ENCODE data around the gene CAMK4. TPM values are rescaled to one million over a fixed set of nuclear protein-coding genes. Genes with fewer than 3 reads are reported as not detected.
"Not testable (repeated sequence)": the region's sequence is repeated elsewhere in the genome, so short reads cannot be mapped to it uniquely, and the experiment has no call there.

The CAMK4 gene
- total RNA-seq, 1 donor from 2014 or later, result 1.2 TPM

- TF ChIP-seq, protein P1, sequence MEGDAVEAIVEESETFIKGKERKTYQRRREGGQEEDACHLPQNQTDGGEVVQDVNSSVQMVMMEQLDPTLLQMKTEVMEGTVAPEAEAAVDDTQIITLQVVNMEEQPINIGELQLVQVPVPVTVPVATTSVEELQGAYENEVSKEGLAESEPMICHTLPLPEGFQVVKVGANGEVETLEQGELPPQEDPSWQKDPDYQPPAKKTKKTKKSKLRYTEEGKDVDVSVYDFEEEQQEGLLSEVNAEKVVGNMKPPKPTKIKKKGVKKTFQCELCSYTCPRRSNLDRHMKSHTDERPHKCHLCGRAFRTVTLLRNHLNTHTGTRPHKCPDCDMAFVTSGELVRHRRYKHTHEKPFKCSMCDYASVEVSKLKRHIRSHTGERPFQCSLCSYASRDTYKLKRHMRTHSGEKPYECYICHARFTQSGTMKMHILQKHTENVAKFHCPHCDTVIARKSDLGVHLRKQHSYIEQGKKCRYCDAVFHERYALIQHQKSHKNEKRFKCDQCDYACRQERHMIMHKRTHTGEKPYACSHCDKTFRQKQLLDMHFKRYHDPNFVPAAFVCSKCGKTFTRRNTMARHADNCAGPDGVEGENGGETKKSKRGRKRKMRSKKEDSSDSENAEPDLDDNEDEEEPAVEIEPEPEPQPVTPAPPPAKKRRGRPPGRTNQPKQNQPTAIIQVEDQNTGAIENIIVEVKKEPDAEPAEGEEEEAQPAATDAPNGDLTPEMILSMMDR (IDR thresholded peaks at IDR 0.05), result no peak
- DNase-seq (ENCODE audit: extremely low spot score, unreplicated experiment), result no peak
- Mint-ChIP-seq H3K36me3 (ENCODE audit: unreplicated experiment) (no peaks in the 10 kb centered on the region), H3K27me3 (ENCODE audit: unreplicated experiment) (peaks cover 23% of the 10 kb centered on the region), H3K4me3 (ENCODE audit: unreplicated experiment) (no peak overlapping the region), H3K27ac (ENCODE audit: unreplicated experiment) (no peak overlapping the region), H3K4me1 (ENCODE audit: unreplicated experiment) (no peaks in the 10 kb centered on the region), H3K9me3 (ENCODE audit: unreplicated experiment) (no peaks in the 10 kb centered on the region)
These were observed 30.4 kb downstream of the CAMK4 start for GRCh38 chr5:111254613-111255012.

DNA sequence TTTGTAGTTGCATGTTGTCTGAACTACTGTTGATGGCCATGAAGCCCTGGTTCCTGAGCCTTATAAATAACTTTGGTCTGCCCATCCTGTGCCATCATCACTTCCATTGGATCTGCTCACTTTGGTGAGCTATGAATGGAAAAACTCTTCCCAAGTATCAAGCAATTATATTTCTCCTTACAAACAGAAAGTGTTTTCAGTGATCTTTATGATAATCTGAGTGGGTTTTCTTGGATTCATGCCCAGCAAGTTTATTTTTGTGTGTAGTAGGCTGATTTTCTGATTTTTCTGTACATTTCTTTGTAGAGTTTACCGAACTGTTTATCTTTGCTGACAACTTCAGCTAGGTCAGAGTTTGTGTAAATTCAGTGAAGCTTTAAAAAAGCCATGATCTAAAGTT lies 31.0 kb downstream of the CAMK4 start:
- H3K4me1 Mint-ChIP-seq (ENCODE audit: unreplicated experiment), result no peaks in the 10 kb centered on the region
- TF ChIP-seq, protein P1 (IDR thresholded peaks at IDR 0.05), result no peak
- H3K27me3 Mint-ChIP-seq (ENCODE audit: unreplicated experiment), result peaks cover 23% of the 10 kb centered on the region
- H3K36me3 Mint-ChIP-seq (ENCODE audit: unreplicated experiment), result no peaks in the 10 kb centered on the region
- H3K4me3 Mint-ChIP-seq (ENCODE audit: unreplicated experiment), result no peak overlapping the region
- H3K9me3 Mint-ChIP-seq (ENCODE audit: unreplicated experiment), result no peaks in the 10 kb centered on the region
- H3K27ac Mint-ChIP-seq (ENCODE audit: unreplicated experiment), result no peak overlapping the region
- no peak for DNase-seq (ENCODE audit: extremely low spot score, unreplicated experiment)

GRCh38 chr5:111256128-111256527 lies 31.9 kb downstream of the CAMK4 start:
- no peak overlapping the region for H3K27ac Mint-ChIP-seq (ENCODE audit: unreplicated experiment)
- H3K4me3 Mint-ChIP-seq (ENCODE audit: unreplicated experiment), result no peak overlapping the region
- no peaks in the 10 kb centered on the region for H3K9me3 Mint-ChIP-seq (ENCODE audit: unreplicated experiment)
- H3K4me1 Mint-ChIP-seq (ENCODE audit: unreplicated experiment), result no peaks in the 10 kb centered on the region
- H3K36me3 Mint-ChIP-seq (ENCODE audit: unreplicated experiment), result no peaks in the 10 kb centered on the region
- TF ChIP-seq, protein P1 (IDR thresholded peaks at IDR 0.05), result no peak
- no peak for DNase-seq (ENCODE audit: extremely low spot score, unreplicated experiment)
- H3K27me3 Mint-ChIP-seq (ENCODE audit: unreplicated experiment), result peaks cover 16% of the 10 kb centered on the region

DNA sequence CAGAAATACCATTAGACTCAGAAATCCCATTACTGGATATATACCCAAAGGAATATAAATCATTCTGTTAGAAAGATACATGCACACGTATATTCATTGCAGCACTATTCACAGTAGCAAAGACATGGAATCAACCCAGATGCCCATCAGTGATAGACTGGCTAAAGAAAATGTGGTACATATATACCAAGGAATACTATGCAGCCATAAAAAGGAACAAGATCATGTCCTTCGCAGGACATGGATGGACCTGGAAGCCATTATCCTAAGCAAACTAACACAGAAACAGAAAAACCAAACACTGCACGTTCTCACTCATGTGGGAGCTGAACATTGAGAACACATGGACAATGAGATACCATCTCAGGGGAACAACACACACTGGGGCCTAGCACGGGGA lies 33.4 kb downstream of the CAMK4 start:
- H3K9me3 Mint-ChIP-seq (ENCODE audit: unreplicated experiment); H3K4me1 Mint-ChIP-seq (ENCODE audit: unreplicated experiment); H3K27ac Mint-ChIP-seq (ENCODE audit: unreplicated experiment); DNase-seq (ENCODE audit: extremely low spot score, unreplicated experiment); H3K4me3 Mint-ChIP-seq (ENCODE audit: unreplicated experiment); H3K36me3 Mint-ChIP-seq (ENCODE audit: unreplicated experiment): not testable (repeated sequence)
- H3K27me3 Mint-ChIP-seq (ENCODE audit: unreplicated experiment), result peaks cover 16% of the 10 kb centered on the region

DNA sequence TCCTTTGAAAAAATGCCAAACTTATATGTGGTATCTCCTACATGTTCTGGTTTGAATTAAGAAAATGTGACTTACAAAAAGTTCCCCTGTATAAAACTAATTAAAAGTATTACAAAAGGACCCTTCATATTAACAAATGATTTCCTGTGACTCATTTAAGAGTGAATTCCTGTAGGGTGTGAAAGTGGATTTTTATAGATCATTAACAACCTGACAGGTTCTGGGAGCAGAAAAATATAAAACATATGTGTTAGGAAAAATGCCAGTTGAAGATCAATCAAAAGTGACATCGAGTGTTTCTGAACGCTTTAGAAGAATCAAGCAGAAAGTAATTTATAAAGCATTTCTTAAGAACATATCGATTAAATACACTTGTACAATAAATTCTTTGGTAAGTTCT lies 35.5 kb downstream of the CAMK4 start:
- peaks cover 11% of the 10 kb centered on the region for H3K27me3 Mint-ChIP-seq (ENCODE audit: unreplicated experiment)

More for the DNA sequence above, 35.5 kb downstream of the CAMK4 start:
- no peaks in the 10 kb centered on the region for H3K4me1 Mint-ChIP-seq (ENCODE audit: unreplicated experiment)
- no peak for DNase-seq (ENCODE audit: extremely low spot score, unreplicated experiment)
- no peaks in the 10 kb centered on the region for H3K9me3 Mint-ChIP-seq (ENCODE audit: unreplicated experiment)
- TF ChIP-seq, protein P1 (IDR thresholded peaks at IDR 0.05), result no peak
- H3K36me3 Mint-ChIP-seq (ENCODE audit: unreplicated experiment), result no peaks in the 10 kb centered on the region
- H3K4me3 Mint-ChIP-seq (ENCODE audit: unreplicated experiment), result no peak overlapping the region
- H3K27ac Mint-ChIP-seq (ENCODE audit: unreplicated experiment), result no peak overlapping the region

Data from osteocyte (in vitro differentiated cells).